ENCODE data around the gene VPS13D. TPM values are rescaled to one million over a fixed set of nuclear protein-coding genes. Genes with fewer than 3 reads are reported as not detected.
"Not testable (repeated sequence)": the region's sequence is repeated elsewhere in the genome, so short reads cannot be mapped to it uniquely, and the experiment has no call there.

The VPS13D gene
- total RNA-seq, 1 donor from 2014 or later: 98.5 TPM

DNA sequence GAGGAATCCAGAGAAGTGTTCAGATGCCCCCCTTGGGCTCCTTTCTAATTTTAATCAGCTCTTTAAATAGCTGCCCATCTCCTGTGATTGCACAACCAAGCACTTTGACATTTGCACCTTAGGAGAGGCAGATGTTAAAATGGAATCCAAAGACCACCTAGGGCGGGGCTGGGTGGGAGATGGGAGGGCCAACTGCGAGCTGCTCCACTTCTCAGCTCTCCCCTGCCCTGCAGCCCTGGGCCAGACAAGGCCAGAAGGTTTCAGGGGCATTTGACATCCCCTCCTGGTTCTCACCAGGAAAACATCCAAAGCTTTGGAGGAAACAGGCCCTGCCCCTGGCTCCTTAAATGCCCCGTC is 281.3 kb downstream of the VPS13D start:
- no peak for DNase-seq (ENCODE audit: low spot score)

DNA sequence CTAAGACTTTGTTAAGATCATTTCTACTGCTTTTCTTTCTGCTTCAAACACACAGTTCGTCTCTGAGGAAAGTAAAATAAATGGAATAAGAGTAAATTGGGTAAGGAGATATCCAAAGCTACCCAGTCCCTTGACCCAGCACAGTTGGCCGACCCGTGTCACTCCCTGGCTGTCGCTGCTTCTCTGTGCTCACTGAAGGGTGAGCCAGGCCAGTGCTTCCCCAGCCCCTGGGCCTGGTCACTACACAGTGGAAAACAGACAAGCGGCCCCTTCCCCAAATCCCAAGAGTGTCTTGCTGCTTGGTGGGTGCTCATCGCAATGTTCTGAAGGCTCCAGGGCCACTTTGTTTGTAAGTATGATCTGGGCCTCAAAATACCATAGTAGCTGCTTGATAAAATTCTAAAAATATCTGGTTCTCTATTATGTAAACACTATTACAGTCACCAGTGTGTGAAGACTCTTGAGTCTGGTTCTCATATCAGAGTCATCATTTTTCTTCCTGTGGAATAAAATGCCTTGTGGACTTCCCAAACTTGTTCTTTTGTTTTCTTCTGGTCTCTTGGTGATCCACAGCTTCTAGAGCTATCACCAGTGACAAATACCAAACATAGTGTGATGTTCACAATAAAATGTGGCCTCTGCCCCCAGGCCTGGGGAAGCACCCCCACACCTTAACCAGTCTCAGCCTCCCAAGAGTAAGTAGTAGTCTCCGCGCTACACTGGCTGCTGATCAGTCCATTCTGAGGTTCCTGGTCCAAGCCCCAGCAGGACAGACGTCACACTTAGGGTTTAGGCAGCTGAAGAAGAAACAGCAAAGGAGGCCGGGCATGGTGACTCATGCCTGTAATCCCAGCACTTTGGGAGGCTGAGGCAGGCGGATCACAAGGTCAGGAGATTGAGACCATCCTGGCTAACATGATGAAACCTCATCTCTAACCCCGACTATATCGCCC is 282.0 kb downstream of the VPS13D start:
- no peak for DNase-seq (ENCODE audit: low spot score)

DNA sequence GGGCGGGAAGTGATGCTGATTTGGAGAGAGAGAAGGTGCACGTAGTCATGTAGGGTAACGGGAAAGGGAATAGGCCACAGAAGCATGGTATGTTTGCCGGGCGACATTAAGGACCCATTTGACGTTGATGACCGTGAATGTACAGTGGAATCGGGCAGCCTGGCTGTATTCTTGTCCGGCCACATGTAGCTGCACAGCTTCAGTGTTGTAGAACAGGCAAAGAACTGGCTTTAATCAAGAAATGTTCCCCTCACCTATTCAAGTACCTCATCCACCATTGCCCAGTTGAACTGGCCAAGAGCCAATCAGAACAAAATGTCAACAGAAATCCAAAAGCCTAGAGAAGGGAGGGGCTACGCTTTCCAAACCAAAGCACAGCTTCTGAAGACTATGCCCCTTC is 283.4 kb downstream of the VPS13D start:
- no peak for DNase-seq (ENCODE audit: low spot score)

DNA sequence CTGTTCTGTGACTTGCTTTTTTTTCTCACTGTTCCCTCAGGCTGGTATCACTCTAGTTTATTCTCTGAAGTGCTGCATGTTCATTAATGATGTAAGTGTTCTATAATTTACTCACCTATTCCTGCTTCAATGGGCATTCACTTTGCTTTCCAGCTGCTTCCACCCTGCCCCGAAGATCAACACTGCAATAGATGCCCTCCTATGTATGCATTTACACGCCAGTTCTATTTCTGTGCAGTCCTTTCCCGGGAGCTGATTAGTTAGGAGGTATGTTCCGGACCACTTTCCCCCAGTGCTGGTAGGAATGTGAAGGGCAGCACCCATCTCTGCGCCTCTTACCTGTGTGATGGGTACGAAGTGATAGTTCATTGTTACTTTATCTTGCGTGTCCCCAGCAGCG is 284.8 kb downstream of the VPS13D start:
- no peak for DNase-seq (ENCODE audit: low spot score)

DNA sequence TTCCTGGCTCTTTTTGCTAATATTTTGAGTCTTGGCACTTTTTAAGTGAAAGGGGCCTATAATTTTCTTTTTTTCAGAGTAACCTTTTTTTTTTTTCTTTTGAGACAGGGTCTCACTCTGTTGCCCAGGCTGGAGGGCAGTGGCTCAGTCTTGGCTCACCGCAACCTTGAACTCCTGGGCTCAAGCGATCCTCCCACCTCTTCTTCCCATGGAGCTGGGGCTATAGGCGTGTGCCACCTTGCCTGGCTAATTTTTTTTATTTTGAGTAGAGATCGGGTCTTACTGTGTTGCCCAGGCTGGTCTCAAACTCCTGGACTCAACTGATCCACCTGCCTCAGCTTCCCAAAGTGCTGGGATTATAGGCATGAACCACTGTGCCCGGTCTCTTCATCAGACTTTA is 285.4 kb downstream of the VPS13D start:
- DNase-seq (ENCODE audit: low spot score): no peak

DNA sequence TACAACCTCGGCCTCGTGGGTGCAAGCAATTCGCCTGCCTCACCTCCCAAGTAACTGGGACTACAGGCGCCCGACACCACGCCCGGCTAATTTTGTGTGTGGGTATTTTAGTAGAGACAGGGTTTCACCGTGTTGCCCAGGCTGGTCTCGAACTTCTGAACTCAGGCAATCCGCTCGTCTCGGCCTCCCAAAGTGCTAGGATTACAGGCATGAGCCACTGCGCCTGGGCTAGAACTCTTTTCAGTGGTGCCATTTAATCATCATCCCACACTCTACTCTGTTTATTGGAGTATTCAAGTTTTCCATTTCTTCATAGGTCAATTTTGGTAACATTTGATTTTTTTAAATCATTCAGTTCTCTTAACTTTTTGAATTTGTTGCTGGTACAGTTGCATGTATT is 286.9 kb downstream of the VPS13D start:
- no peak for DNase-seq (ENCODE audit: low spot score)

DNA sequence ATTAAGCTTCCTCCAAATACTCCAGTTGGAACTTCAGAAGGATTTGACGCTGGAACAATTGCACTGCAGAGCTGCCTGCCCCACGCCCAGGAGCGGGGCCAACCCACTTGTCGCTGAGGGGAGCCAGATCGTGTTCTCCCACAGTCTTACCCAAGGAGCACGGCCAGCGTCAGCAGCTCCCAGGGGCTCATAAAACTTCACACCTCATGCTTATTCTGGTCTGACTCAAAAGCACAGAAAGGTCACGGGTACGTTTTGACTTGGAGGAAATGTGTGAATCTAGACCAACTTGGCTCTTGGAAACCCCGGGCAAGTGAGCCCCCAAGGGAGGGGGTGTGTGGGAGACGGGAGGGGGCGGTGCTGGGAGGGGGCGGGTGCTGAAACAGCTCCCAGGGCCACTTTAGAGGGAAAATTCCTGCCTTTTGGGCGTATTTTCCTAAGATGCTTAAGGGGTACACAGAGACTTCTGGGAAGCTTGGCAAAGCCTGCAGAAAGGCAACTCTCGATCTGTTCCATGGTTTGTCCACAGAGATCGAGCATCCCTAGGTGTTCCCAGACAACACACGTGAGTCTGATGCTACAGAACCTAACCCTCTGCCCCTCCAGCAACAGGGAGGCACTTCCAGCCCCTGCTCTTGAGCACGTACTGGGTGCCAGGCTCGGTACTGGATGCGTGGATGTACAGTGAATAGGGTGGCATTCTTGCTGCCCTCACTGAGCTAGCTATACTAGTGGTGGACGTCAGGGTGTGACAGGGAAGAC is 289.3 kb downstream of the VPS13D start:
- DNase-seq (ENCODE audit: low spot score): no peak

DNA sequence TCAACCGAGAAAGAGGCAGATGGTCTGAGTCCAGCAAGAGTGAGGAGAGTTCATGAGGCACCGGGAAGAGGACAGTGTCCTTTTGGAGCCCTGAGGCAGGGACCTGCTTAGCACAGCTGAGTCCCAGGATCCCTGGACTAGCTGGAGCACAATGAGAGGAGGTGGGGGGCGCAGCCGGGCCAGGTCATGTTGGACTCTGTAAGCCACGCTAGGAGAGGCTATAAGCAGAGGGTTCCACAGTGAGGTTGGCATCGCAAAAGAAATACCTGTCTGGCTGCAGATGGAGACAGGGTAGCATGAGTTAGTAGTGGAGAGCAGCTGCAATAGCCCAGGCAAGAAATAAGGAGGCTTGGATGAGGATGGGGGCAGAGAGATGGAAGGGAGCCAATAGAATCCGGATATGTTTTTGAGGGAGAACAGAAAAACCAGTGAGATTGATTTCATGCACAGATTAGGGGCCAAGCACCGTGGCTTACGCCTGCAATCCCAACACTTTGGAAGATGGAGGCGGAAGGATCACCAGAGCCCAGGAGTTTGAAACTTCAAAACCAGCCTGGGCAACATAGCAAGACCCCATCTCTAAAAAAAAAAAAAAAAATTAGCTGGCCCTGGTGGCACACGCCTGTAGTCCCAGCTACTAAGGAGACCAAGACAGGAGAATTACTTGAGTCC is 290.0 kb downstream of the VPS13D start:
- no peak for DNase-seq (ENCODE audit: low spot score)

DNA sequence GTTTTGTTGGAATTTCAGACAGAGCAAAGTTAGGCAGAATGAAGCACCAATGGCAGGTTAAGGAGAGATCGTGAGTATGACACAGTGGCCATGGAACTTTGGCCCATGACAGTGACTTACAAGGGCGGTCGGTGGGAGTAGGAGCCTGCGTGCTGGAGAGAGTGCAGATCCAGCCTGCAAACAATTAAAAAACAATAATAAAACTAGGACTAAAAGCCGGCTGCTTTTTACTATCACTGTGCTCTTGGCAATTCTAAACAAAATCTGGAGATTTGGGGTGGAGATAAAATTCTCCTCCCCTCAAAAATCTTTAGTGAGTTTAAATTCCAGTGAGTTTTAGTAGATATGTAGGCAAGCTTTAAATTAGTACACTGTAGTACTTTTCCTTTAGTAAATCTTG is 291.3 kb downstream of the VPS13D start:
- DNase-seq (ENCODE audit: low spot score): no peak

DNA sequence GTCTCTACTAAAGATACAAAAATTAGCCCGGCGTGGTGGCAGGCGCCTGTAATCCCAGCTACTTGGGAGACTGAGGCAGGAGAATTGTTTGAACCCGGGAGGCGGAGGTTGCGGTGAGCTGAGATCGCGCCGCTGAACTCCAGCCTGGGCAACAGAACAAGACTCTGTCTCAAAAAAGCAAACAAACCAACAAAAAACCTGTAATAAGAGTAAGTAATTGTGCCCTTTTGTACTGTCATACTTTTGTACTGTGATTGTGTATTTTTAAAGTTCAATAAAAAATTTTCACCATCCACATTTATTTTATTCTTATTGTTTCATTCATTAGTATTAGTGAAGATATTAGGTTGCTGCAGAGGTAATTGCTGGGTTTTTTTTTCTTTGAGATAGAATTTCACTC is 292.9 kb downstream of the VPS13D start:
- not testable (repeated sequence) for DNase-seq (ENCODE audit: low spot score)

DNA sequence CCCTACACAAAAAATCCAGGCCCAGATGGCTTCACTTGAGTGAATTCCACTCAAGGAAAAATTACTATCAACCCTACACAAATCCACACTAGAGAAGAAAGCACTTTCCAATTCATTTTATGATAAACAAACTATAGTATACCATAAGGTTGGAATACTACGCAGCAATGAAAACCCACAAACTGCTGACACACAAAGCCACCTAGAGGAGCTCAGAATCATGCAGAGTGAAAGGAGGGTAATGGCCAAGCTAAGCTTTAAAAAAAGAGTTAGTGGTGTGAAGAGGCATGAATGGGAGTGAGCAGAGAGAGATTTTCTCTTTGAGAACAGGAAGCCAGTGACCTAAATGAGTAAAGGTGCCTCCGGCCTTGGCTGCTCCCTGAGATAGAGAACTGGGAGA is 294.4 kb downstream of the VPS13D start:
- DNase-seq (ENCODE audit: low spot score): no peak

DNA sequence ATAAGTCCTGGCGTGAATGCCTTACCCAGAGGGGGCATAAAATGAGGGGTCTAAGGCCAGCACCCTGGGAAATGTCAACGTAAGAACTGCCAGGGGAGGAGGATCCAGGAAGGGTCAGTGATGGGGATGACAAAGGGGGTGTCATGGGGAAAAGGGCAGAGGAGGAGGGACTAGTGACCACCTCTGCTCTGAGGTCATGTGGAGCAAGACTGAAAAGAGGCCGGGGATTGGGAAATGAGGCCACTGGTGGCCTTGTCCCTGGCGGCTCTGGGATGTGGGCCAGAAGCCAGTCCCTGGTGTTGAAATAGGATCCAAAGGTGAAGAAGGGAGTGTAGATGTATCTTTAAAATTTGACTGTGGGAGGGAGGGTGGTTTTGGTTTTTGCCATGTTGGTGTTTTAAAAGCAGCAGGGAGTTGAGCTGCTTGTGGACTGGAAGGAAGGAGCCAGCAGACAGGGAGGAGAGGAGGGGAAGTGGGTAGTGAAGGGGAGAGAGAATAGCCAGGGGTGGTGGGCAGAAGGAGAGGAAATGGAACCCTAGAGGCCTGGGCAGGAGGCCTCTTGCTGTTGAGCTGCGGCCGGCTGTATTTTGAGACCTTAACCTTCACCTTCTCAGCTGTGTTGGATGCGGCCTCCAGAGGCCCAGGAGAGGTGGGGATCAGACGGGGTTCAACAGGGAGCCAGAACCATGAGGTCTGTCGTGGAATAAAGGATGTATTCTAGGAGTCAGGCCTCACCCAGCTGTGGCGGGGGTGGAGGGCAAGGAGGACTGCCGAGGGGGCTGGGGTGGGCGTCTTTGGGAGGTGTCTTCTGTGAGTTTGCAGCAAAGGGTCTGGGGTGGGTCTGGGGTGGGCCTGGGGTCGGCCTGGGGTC is 295.7 kb downstream of the VPS13D start:
- DNase-seq (ENCODE audit: low spot score): peak; percentile 75

DNA sequence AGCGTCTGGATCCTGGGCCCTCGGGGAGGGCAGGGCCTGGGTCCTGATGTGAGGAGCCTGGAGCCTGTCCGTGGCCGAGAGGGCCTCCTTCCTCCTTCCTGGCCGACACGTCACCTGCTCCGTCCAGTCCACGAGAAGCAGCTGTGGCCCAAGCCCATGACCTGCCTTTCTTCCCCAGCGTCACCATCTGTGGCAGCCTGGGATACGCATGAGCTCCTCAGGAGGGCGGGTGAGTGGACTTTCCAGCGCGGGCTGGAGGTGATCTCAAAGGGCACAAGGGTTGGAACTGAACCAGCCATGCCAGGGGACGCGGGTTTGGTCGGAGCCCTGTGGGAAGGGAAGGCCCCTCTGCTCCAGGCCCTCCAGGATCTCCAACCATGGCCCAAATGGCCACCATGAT is 297.7 kb downstream of the VPS13D start:
- no peak for DNase-seq (ENCODE audit: low spot score)

DNA sequence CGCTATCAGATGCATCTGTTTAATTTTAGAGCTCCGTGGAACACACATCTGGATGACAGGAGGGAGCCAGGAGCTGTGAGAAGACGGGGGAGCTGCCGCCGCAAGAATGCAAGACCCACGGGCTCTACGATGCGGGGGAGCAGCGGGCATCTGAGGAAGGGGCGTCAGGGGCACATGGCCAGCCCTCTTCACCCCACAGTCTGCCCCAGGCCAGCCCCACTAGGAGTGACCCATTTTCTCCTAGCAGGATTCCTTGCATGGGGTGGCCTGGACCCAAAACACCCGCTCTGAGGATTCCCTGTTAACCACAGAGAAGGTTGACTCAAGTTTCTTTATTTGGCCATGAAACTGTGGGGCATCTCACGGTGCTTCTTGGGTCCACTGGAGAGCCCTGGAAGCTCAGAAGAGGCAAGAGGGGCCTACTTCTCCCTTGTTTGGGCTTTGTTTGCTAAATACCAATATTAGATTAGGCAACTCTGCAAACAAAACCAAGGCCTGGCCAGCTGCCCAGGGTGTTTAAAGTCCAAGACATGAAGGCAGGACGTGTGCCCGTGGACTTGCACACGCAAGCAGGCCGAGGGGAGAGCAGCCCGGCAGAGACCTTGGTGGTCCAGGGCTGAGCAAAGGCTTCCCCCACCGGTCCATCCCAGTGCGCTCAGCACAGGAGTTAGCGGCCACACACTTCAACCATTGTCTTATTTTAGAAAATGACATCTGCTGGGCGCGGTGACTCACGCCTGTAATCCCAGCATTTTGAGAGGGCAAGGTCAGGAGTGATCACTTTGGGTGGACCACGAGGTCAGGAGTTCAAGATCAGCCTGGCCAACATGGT is 298.4 kb downstream of the VPS13D start:
- peak; percentile 91 for DNase-seq (ENCODE audit: low spot score)

DNA sequence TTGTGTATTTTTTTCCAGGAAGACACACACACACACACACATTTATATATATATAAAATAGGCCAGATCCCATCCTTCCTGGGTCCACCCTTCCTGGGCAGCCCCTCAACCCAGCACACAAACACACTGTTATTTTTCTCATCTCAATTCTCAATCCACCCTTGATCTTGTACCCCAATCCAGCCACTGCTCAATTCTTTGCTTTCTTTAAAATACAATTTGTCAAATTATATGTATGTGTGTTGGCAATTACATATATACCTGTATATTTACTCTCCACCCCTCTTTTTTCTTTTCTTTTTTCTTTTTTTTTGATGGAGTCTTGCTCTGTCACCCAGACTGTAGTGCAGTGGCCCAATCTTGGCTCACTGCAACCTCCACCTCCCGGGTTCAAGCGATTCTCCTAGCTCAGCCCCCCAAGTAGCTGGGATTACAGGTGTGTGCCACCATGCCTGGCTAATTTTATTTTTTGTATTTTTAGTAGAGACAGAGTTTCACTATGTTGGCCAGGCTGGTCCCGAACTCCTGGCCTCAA is 299.9 kb downstream of the VPS13D start:
- no peak for DNase-seq (ENCODE audit: low spot score)

DNA sequence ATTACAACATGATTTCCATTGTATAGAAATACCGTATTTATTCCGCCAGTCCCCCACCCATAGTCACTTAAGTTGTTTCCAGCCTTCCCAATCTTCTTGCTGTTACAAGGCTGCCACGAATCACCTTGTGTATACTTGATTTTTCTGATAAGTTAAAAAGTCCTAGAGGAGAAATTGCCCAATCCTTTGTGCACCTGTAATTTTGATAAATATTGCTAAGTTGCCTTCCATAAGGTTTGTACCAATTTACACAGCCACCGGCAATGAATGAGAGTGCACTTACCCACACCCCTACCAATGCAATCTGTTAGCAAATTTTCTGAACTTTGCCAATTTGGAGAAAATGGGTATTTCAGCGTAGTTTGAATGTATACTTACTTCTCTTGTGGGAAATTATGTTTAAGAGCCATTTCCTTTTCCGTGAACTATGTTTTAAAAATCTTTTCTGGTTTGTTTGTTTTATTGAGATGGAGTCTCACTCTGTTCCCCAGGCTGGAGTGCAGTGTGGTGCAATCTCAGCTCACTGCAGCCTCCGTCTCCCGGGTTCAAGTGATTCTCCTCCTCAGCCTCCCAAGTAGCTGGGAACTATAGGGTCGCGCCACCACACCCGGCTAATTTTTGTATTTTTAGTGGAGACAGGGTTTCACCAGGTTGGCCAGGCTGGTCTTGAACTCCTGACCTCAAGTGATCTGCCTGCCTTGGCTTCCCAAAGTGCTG is 300.8 kb downstream of the VPS13D start:
- no peak for DNase-seq (ENCODE audit: low spot score)

DNA sequence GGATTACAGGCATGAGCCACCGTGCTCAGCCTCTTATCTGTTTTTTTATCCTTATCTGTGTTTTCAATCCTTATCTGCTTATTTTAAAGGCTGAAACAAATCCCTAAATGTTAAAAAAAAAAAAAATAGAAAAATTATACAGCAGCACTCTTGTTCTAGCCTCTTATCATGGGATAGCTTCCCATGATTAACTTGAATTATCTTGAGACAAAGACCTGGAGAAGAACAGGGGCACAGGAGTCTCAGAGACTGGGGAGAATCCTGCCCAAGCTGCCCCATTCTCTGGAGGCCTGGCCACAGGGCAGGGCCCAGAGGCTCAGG is 301.3 kb downstream of the VPS13D start:
- no peak for DNase-seq (ENCODE audit: low spot score)

DNA sequence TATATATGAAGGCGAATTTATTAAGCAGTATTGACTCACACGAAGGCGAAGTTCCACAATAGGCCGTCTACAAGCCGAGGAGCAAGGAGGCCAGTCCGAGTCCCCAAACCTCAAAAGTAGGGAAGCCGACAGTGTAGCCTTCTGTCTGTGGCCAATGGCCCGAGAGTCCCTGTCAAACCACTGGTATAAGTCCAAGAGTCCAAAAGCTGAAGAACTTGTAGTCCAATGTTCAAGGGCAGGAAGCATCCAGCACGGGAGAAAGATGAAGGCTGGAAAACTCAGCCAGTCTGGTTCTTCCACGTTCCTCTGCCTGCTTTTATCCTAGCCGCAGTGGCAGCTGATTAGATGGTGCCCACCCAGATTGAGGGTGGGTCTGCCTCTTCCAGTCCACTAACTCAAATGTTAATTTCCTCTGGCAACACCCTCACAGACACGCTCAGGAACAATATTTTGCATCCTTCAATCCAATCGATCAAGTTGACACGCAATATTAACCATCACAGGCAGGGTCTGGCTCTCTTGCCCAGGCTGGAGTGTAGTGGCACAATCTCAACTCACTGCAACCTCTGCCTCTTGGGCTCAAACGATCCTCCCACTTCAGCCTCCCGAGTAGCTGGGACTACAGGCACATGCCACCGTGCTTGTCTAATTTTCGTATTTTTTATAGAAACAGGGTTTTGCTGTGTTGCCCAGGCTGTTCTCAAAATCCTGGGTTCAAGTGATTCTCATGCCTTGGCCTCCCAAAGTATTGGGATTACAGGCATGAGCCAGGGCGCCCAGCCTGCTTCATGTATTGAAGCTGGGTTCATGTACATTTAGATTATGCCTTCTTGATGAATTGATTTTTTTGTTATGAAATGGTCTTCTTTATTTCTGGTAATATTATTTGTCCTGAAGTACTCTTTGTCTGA is 302.8 kb downstream of the VPS13D start:
- DNase-seq (ENCODE audit: low spot score): no peak

Measured in ureter (tissue), 1 donor.